LNCAP (cell line): ENCODE data around the gene DDAH2.
A peak's percentile ranks its signal among the peaks of the same experiment; 100 is the strongest.

ENCODE experiments used
- CTCF ChIP-seq: fragments of 450-650 bp; IDR thresholded peaks from 2 replicates; pipeline ENCODE4 v1.5.1; 2017; ENCODE audit warnings: mild to moderate bottlenecking

Gene DDAH2

GRCh38 chr6:31728767-31729514 lies at the start of gene DDAH2:
TSS of gene DDAH2 (minus strand) at chr6:31729299. CDS start at chr6:31729161, 138 bp downstream.
- peak; percentile 66 for TF ChIP-seq CTCF

- TF ChIP-seq CTCF: no peak
Observed at GRCh38 chr6:31778193-31778592, 49.1 kb upstream of the DDAH2 start.

DNA sequence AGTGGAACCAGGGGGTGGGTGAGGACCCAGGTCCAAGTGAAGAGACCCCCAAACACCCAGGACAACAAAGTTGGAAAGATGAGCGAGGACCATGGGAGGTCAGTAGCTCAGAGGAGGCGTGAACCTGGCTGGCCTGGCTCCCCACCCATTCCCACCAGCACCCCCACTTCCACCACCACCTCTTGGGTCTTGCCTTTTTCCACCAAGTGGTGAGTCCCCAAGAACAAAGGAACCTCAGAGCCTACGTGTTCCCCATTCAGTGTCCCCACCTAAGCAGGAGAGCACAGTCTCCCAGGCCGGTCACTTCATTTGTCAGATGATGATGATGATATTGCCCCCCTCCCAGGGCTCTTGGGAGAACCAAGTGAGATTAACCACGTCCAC lies 48.6 kb upstream of the DDAH2 start:
- TF ChIP-seq CTCF: no peak

DNA sequence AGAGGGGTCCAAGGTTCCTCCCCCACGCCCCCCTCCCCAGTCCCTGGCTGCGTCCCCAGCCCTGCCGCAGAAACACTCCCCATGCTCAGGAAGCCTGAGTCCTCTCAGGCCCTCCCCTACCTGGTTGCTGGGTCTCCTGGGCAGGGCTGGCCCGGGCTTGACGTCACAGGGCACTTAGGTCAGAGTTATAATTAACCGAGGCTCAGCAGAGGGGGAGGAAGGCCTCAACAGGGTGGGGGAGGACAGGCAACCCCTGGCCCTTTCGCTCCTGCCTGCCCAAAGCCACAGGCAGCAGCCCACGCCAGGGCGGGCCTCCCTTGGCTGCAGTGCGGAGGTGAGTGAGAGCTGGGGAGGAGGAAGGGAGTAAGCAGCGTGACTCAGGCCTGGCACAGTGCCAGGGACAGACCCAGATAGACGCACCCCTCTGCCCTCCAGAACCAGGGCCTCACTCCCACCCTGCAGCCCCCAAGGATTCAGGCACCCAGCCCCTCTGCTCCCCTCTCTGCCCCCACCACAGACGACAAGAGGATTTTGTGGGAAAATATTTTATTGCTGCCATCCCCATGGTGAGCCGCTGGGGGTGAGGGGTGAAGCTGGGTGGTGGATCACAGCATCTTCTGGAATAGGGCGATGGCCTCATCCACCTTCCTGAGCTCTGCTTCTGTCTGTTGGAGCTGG lies 48.0 kb upstream of the DDAH2 start, which contains the start of gene VWA7:
Gene VWA7, minus strand, starts transcription at position 340 of the 678 bp plus-strand sequence. CDS start 549 bp downstream, outside the sequence.
- TF ChIP-seq CTCF: no peak

DNA sequence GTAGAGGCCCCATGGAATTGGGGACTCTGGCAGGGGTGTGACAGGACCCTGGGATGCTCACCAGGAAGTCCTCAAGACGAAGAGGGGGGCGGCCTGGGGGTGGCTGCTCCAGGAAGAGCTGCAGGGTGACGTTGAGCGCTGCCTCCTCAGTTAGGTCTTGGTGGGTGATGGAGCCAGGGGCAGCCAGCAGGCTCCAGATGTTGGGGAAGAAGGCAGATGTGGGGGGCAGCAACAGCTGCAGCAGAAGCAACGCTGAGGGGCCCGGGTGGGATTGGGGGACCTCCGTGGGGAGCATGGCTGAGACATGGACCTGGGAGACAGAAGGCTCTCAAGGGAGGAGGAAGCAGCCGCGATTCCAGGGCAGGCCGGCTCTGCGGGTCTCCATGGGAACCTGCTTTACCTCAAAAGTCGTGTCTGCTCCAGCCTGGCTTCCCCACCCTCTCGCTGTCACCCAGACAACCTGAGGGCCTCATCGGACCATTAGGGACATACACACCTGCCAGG lies 47.4 kb upstream of the DDAH2 start:
- TF ChIP-seq CTCF: no peak

- no peak for TF ChIP-seq CTCF
Observed at GRCh38 chr6:31775633-31776484, 46.8 kb upstream of the DDAH2 start.

DNA sequence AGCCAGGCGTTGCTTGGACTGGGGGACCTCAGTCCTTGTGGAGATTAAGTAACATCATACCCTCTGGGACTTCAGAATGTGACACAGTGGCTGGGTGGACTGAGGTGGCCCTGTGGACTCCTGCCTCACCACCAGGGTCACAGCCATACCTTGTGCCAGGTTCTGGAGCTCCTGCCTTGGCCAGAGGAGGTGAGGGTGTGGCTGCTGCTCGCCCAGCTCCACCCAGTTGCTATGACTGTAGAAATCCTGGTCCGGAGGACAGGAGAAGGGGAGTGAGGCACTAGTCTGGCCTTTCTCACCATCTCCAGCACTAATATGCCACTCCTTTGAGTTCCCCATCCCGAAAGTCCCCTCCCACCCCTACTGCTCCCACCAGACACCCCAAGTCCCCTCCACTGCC lies 46.1 kb upstream of the DDAH2 start:
- no peak for TF ChIP-seq CTCF
